ENCODE measurements around the gene SUPT4H1. TPM values are rescaled to one million over a fixed set of nuclear protein-coding genes. Genes with fewer than 3 reads are reported as not detected.

Gene SUPT4H1
- total and polyA plus RNA-seq, 2 experiments from 2014 or later, result 82.2 to 83.7 TPM

DNA sequence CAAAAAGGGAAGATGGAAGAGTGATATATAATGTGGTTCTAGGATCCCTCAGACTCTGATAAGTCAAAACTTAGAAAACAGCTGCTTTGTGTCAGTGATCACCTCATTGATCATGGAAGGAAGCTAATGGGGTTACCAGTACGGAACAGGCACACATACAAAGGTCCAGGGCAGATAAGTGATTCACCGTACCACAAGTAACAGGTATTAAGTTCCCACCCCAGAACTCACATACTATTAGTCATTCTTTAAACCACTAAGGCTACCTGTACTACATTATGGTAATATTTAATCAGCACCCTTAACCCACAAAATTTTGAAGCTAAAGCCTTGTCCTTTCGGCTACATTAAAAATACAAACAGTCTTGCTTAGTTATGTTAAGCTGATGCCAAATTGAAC lies 48.0 kb upstream of the SUPT4H1 start:
- peaks cover 38% of the 10 kb centered on the region for H3K4me1 Mint-ChIP-seq
- H3K27me3 ChIP-seq (ENCODE audit: insufficient read depth), result peaks cover 95% of the 10 kb centered on the region
- H3K36me3 ChIP-seq (ENCODE audit: insufficient read depth), result no peaks in the 10 kb centered on the region
- peaks cover 32% of the 10 kb centered on the region for H3K4me1 ChIP-seq (ENCODE audit: insufficient read depth)
- no peaks in the 10 kb centered on the region for H3F3A ChIP-seq (replicated peaks; ENCODE audit: low read depth)
- no peak overlapping the region for H3K4me3 Mint-ChIP-seq
- no peaks in the 10 kb centered on the region for H3K9me3 Mint-ChIP-seq
- DNase-seq (ENCODE audit: low spot score), result no peak
- no peaks in the 10 kb centered on the region for H3K79me2 ChIP-seq (replicated peaks; ENCODE audit: insufficient read depth)
- H4K20me1 ChIP-seq (replicated peaks; ENCODE audit: insufficient read depth), result no peaks in the 10 kb centered on the region
- H3K36me3 Mint-ChIP-seq (ENCODE audit: low read depth), result no peaks in the 10 kb centered on the region
- no peak overlapping the region for H3K4me3 ChIP-seq
- H3K27ac ChIP-seq (ENCODE audit: low read depth), result no peak overlapping the region
- H2AFZ ChIP-seq, result no peak overlapping the region
- no peak overlapping the region for H3K4me2 ChIP-seq
- peaks cover 79% of the 10 kb centered on the region for H3K27me3 Mint-ChIP-seq (ENCODE audit: insufficient read depth, low read depth, poor library complexity)
- no peak overlapping the region for H3K27ac Mint-ChIP-seq
- no peak for ATAC-seq
- no peaks in the 10 kb centered on the region for H3K9me2 ChIP-seq (ENCODE audit: insufficient read depth)
- TF ChIP-seq POLR2AphosphoS5 (IDR thresholded peaks at IDR 0.05; ENCODE audit: low read depth) (no peak), JUNB (IDR thresholded peaks at IDR 0.05; ENCODE audit: unreplicated experiment) (no peak)

DNA sequence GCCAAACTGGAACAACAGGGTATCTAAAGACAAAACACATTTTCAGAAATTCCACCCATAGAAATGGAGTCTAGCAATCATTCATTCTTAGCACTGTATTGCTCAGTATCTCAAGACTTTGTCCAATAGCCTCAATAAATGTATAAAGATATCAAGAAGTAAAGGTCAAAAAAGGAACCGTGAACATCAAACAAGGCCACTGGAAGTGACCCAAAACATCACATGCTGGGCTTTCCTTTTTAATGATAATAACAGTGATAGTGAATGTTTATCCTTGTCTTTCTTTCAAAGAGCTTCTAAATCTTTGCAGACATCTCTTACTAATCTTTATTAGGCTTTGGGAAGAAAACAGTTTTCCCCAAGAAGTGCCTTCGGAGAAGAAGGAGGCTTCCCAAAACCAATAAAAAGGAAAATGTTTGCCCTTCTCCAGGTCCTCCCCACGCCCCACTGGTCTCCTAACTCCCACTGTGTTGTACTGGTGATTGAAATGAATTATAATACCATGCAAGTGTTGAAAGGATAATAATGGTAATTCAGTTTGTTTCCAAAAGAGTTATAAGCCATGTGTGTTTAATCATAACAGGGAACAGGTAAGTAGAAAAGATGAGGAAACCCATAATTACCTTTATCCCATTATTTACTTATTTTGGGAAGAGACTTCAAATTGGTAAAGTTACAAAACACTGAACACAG lies 46.7 kb upstream of the SUPT4H1 start:
- Mint-ChIP-seq H3K27me3 (ENCODE audit: insufficient read depth, low read depth, poor library complexity) (peaks cover 78% of the 10 kb centered on the region), H3K9me3 (no peaks in the 10 kb centered on the region), H3K4me1 (peaks cover 40% of the 10 kb centered on the region), H3K27ac (no peak overlapping the region), H3K36me3 (ENCODE audit: low read depth) (no peaks in the 10 kb centered on the region), H3K4me3 (no peak overlapping the region)
- no peak overlapping the region for H2AFZ ChIP-seq
- no peaks in the 10 kb centered on the region for H4K20me1 ChIP-seq (replicated peaks; ENCODE audit: insufficient read depth)
- no peaks in the 10 kb centered on the region for H3K9me2 ChIP-seq (ENCODE audit: insufficient read depth)
- peaks cover 95% of the 10 kb centered on the region for H3K27me3 ChIP-seq (ENCODE audit: insufficient read depth)
- TF ChIP-seq, protein P1, sequence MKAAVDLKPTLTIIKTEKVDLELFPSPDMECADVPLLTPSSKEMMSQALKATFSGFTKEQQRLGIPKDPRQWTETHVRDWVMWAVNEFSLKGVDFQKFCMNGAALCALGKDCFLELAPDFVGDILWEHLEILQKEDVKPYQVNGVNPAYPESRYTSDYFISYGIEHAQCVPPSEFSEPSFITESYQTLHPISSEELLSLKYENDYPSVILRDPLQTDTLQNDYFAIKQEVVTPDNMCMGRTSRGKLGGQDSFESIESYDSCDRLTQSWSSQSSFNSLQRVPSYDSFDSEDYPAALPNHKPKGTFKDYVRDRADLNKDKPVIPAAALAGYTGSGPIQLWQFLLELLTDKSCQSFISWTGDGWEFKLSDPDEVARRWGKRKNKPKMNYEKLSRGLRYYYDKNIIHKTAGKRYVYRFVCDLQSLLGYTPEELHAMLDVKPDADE (IDR thresholded peaks at IDR 0.05), result no peak
- TF ChIP-seq NANOG (IDR thresholded peaks at IDR 0.05; ENCODE audit: borderline replicate concordance) (no peak; the same call in 1 of the 2 replicates), ZNF114 (CRISPR knock-in tag; IDR thresholded peaks at IDR 0.05) (no peak), STAT1 (IDR thresholded peaks at IDR 0.05; ENCODE audit: unreplicated experiment) (no peak), POLR2AphosphoS5 (IDR thresholded peaks at IDR 0.05; ENCODE audit: low read depth) (no peak), EZH2phosphoT487 (IDR thresholded peaks at IDR 0.05; ENCODE audit: unreplicated experiment) (no peak), EZH2 (IDR thresholded peaks at IDR 0.05; ENCODE audit: low read depth, unreplicated experiment) (no peak), CREB1 (CRISPR knock-in tag; IDR thresholded peaks at IDR 0.05; ENCODE audit: low read depth) (no peak)
- TF ChIP-seq, protein P2, sequence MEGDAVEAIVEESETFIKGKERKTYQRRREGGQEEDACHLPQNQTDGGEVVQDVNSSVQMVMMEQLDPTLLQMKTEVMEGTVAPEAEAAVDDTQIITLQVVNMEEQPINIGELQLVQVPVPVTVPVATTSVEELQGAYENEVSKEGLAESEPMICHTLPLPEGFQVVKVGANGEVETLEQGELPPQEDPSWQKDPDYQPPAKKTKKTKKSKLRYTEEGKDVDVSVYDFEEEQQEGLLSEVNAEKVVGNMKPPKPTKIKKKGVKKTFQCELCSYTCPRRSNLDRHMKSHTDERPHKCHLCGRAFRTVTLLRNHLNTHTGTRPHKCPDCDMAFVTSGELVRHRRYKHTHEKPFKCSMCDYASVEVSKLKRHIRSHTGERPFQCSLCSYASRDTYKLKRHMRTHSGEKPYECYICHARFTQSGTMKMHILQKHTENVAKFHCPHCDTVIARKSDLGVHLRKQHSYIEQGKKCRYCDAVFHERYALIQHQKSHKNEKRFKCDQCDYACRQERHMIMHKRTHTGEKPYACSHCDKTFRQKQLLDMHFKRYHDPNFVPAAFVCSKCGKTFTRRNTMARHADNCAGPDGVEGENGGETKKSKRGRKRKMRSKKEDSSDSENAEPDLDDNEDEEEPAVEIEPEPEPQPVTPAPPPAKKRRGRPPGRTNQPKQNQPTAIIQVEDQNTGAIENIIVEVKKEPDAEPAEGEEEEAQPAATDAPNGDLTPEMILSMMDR (conservative IDR thresholded peaks at IDR 0.05; ENCODE audit: low read depth in 2 of 2), result no peak
- TF ChIP-seq, protein P3, sequence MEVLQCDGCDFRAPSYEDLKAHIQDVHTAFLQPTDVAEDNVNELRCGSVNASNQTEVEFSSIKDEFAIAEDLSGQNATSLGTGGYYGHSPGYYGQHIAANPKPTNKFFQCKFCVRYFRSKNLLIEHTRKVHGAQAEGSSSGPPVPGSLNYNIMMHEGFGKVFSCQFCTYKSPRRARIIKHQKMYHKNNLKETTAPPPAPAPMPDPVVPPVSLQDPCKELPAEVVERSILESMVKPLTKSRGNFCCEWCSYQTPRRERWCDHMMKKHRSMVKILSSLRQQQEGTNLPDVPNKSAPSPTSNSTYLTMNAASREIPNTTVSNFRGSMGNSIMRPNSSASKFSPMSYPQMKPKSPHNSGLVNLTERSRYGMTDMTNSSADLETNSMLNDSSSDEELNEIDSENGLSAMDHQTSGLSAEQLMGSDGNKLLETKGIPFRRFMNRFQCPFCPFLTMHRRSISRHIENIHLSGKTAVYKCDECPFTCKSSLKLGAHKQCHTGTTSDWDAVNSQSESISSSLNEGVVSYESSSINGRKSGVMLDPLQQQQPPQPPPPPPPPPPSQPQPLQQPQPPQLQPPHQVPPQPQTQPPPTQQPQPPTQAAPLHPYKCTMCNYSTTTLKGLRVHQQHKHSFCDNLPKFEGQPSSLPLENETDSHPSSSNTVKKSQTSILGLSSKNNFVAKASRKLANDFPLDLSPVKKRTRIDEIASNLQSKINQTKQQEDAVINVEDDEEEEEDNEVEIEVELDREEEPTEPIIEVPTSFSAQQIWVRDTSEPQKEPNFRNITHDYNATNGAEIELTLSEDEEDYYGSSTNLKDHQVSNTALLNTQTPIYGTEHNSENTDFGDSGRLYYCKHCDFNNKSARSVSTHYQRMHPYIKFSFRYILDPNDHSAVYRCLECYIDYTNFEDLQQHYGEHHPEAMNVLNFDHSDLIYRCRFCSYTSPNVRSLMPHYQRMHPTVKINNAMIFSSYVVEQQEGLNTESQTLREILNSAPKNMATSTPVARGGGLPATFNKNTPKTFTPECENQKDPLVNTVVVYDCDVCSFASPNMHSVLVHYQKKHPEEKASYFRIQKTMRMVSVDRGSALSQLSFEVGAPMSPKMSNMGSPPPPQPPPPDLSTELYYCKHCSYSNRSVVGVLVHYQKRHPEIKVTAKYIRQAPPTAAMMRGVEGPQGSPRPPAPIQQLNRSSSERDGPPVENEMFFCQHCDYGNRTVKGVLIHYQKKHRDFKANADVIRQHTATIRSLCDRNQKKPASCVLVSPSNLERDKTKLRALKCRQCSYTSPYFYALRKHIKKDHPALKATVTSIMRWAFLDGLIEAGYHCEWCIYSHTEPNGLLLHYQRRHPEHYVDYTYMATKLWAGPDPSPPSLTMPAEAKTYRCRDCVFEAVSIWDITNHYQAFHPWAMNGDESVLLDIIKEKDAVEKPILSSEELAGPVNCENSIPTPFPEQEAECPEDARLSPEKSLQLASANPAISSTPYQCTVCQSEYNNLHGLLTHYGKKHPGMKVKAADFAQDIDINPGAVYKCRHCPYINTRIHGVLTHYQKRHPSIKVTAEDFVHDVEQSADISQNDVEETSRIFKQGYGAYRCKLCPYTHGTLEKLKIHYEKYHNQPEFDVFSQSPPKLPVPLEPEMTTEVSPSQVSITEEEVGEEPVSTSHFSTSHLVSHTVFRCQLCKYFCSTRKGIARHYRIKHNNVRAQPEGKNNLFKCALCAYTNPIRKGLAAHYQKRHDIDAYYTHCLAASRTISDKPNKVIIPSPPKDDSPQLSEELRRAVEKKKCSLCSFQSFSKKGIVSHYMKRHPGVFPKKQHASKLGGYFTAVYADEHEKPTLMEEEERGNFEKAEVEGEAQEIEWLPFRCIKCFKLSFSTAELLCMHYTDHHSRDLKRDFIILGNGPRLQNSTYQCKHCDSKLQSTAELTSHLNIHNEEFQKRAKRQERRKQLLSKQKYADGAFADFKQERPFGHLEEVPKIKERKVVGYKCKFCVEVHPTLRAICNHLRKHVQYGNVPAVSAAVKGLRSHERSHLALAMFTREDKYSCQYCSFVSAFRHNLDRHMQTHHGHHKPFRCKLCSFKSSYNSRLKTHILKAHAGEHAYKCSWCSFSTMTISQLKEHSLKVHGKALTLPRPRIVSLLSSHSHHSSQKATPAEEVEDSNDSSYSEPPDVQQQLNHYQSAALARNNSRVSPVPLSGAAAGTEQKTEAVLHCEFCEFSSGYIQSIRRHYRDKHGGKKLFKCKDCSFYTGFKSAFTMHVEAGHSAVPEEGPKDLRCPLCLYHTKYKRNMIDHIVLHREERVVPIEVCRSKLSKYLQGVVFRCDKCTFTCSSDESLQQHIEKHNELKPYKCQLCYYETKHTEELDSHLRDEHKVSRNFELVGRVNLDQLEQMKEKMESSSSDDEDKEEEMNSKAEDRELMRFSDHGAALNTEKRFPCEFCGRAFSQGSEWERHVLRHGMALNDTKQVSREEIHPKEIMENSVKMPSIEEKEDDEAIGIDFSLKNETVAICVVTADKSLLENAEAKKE (CRISPR knock-in tag; IDR thresholded peaks at IDR 0.05), result no peak
- H3F3A ChIP-seq (replicated peaks; ENCODE audit: low read depth), result no peaks in the 10 kb centered on the region
- DNase-seq (ENCODE audit: low spot score) (peak; percentile 12), ATAC-seq (peak; percentile 16; the same call in 2 of the 3 replicates)
- peaks cover 29% of the 10 kb centered on the region for H3K4me1 ChIP-seq (ENCODE audit: insufficient read depth)
- H3K27ac ChIP-seq (ENCODE audit: low read depth), result no peak overlapping the region
- no peak overlapping the region for H3K4me3 ChIP-seq
- no peak overlapping the region; the same call in 1 of the 2 replicates for H3K4me2 ChIP-seq
- H3K36me3 ChIP-seq (ENCODE audit: insufficient read depth), result no peaks in the 10 kb centered on the region
- no peaks in the 10 kb centered on the region for H3K79me2 ChIP-seq (replicated peaks; ENCODE audit: insufficient read depth)
